Neural progenitor cell (in vitro differentiated cells): Measurements from ENCODE around the gene ABCB6. TPM values are rescaled to one million over a fixed set of nuclear protein-coding genes. Genes with fewer than 3 reads are reported as not detected.
A peak's percentile ranks its signal among the peaks of the same experiment; 100 is the strongest.

Experiments used
- DNase-seq: peaks from one replicate; pipeline ENCODE4 v3.0.0-alpha.2; 2016; ENCODE audit warnings: low spot score
- H2AFZ ChIP-seq: fragments of 200-600 bp; sonication (generic); replicated peaks from 2 replicates; pipeline ENCODE4 v1.6.1; 2016; ENCODE audit warnings: antibody characterized with exemption
- H3F3A ChIP-seq: fragments of 200-600 bp; sonication (generic); 2 replicates; pipeline ENCODE4 v1.6.1; 2016; ENCODE audit warnings: antibody characterized with exemption, low read depth
- H3K27ac ChIP-seq: fragments of 200-600 bp; sonication (generic); 2 replicates; pipeline ENCODE4 v1.5.1; 2016; ENCODE audit warnings: mild to moderate bottlenecking
- H3K27me3 ChIP-seq: fragments of 200-600 bp; sonication (generic); 2 replicates; pipeline ENCODE4 v1.6.1; 2016; ENCODE audit warnings: mild to moderate bottlenecking, moderate library complexity
- H3K36me3 ChIP-seq: fragments of 200-600 bp; sonication (generic); 2 replicates; pipeline ENCODE4 v1.5.1; 2016
- H3K4me1 ChIP-seq: fragments of 200-600 bp; sonication (generic); 2 replicates; pipeline ENCODE4 v1.6.1; 2016; ENCODE audit warnings: mixed run types
- H3K4me2 ChIP-seq: fragments of 200-600 bp; sonication (generic); 2 replicates; pipeline ENCODE4 v1.6.1; 2016
- H3K4me3 ChIP-seq: fragments of 200-600 bp; sonication (generic); 2 replicates; pipeline ENCODE4 v1.5.1; 2016
- H3K79me2 ChIP-seq: fragments of 200-600 bp; sonication (generic); 2 replicates; pipeline ENCODE4 v1.6.1; 2016; ENCODE audit warnings: low read depth
- H3K9ac ChIP-seq: fragments of 200-600 bp; sonication (generic); 2 replicates; pipeline ENCODE4 v1.6.1; 2016
- H3K9me3 ChIP-seq: fragments of 200-600 bp; sonication (generic); 2 replicates; pipeline ENCODE4 v1.5.1; 2016; ENCODE audit warnings: low read depth
- H4K20me1 ChIP-seq: fragments of 200-600 bp; sonication (generic); 2 replicates; pipeline ENCODE4 v1.6.1; 2016; ENCODE audit warnings: low read depth
- H3K27ac Mint-ChIP-seq: 3 replicates; pipeline ENCODE4 v1.8.0; 2021; ENCODE audit warnings: mixed read lengths
- H3K27me3 Mint-ChIP-seq: 2 replicates; pipeline ENCODE4 v1.8.0; 2022; ENCODE audit warnings: low read depth, mild to moderate bottlenecking, inconsistent platforms, moderate library complexity, mixed read lengths; ENCODE audit not compliant: insufficient read depth
- H3K36me3 Mint-ChIP-seq: 3 replicates; pipeline ENCODE4 v1.8.0; 2021; ENCODE audit warnings: mixed read lengths
- H3K4me1 Mint-ChIP-seq: 3 replicates; pipeline ENCODE4 v1.8.0; 2021; ENCODE audit warnings: mixed read lengths
- H3K4me3 Mint-ChIP-seq: 3 replicates; pipeline ENCODE4 v1.8.0; 2021; ENCODE audit warnings: mild to moderate bottlenecking, moderate library complexity, mixed read lengths
- H3K9me3 Mint-ChIP-seq: 3 replicates; pipeline ENCODE4 v1.8.0; 2020; ENCODE audit warnings: mixed read lengths
- CTCF ChIP-seq: fragments of 200-600 bp; sonication (generic); IDR thresholded peaks from 2 replicates; pipeline ENCODE4 v1.5.1; 2017; ENCODE audit warnings: antibody characterized with exemption, mild to moderate bottlenecking
- EZH2 ChIP-seq: fragments of 200-600 bp; sonication (generic); IDR thresholded peaks from 2 replicates; pipeline ENCODE4 v1.6.1; 2017; ENCODE audit warnings: antibody characterized with exemption, mild to moderate bottlenecking, moderate library complexity
- EZH2phosphoT487 ChIP-seq: fragments of 200-600 bp; sonication (generic); IDR thresholded peaks from 2 replicates; pipeline ENCODE4 v1.6.1; 2017; ENCODE audit warnings: antibody characterized with exemption
- total RNA-seq: library from RNA; depleted of rRNA; stranded (reverse); fragments of >200 nt; gene quantifications from 2 replicates; pipeline ENCODE4 v1.2.3, GENCODE V29; 2015; ENCODE audit warnings: low replicate concordance

Gene ABCB6
- total RNA-seq, 1 donor from 2014 or later = 14.3 TPM

GRCh38 chr2:219210886-219211362 is 7.8 kb downstream of the ABCB6 start:
- peaks cover 5% of the 10 kb centered on the region for H3K27me3 Mint-ChIP-seq
- Histone ChIP-seq H4K20me1 (no peaks in the 10 kb centered on the region), H3K27ac (no peak overlapping the region), H3K9ac (no peak overlapping the region), H3K79me2 (no peaks in the 10 kb centered on the region), H3K4me3 (no peak overlapping the region), H3K4me2 (no peak overlapping the region), H3F3A (peaks cover 22% of the 10 kb centered on the region), H3K4me1 (peaks cover 7% of the 10 kb centered on the region), H2AFZ (no peak overlapping the region), H3K36me3 (no peaks in the 10 kb centered on the region), H3K9me3 (no peaks in the 10 kb centered on the region), H3K27me3 (no peaks in the 10 kb centered on the region)
- peaks cover 18% of the 10 kb centered on the region for H3K4me1 Mint-ChIP-seq
- no peak overlapping the region for H3K27ac Mint-ChIP-seq
- peaks cover 12% of the 10 kb centered on the region for H3K36me3 Mint-ChIP-seq
- no peak for TF ChIP-seq EZH2
- H3K9me3 Mint-ChIP-seq = no peaks in the 10 kb centered on the region
- DNase-seq = no peak
- H3K4me3 Mint-ChIP-seq = no peak overlapping the region

DNA sequence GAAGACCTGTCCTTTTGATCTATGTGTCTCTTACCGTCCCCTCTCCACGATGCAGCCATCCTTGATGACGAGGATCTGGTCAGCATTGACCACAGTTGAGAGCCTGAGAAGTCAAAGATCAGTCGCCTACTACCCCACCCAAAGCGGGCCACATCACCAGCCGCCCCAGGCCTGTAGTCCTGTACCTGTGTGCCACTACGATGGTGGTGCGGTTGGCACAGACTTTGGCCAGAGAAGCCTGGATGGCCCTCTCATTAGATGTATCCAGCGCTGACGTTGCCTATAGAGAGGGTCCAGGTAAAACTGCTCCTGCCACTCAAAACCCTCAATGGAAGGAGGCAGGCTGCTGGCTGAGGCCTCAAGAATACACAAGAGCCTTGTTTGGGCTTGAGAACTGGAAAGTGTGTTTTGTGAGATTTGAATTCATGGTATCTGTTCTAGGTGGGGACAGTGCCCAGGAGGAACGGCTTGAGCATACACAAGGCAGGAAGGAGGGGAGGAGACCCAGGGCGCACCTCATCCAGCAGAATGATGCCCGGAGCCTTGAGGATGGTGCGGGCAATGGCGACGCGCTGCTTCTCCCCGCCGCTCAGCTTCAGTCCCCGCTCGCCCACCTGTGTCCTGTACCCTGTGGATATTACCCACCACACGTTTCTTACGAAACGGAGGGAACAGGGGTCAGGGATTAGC is 8.4 kb downstream of the ABCB6 start:
- Histone ChIP-seq H3K79me2 (no peaks in the 10 kb centered on the region), H2AFZ (no peak overlapping the region), H3K27me3 (no peaks in the 10 kb centered on the region), H3F3A (peaks cover 22% of the 10 kb centered on the region), H3K9me3 (no peaks in the 10 kb centered on the region), H3K27ac (no peak overlapping the region), H4K20me1 (no peaks in the 10 kb centered on the region), H3K4me1 (peaks cover 7% of the 10 kb centered on the region), H3K9ac (no peak overlapping the region), H3K36me3 (no peaks in the 10 kb centered on the region), H3K4me3 (no peak overlapping the region), H3K4me2 (no peak overlapping the region)
- peak overlapping the region; percentile 25 for H3K4me3 Mint-ChIP-seq
- H3K4me1 Mint-ChIP-seq = peaks cover 19% of the 10 kb centered on the region
- H3K36me3 Mint-ChIP-seq = peaks cover 12% of the 10 kb centered on the region
- H3K27me3 Mint-ChIP-seq = peaks cover 5% of the 10 kb centered on the region
- no peak for DNase-seq
- TF ChIP-seq CTCF = no peak
- TF ChIP-seq EZH2 = no peak
- TF ChIP-seq EZH2phosphoT487 = no peak
- H3K27ac Mint-ChIP-seq = peak overlapping the region; percentile 21
- no peaks in the 10 kb centered on the region for H3K9me3 Mint-ChIP-seq

DNA sequence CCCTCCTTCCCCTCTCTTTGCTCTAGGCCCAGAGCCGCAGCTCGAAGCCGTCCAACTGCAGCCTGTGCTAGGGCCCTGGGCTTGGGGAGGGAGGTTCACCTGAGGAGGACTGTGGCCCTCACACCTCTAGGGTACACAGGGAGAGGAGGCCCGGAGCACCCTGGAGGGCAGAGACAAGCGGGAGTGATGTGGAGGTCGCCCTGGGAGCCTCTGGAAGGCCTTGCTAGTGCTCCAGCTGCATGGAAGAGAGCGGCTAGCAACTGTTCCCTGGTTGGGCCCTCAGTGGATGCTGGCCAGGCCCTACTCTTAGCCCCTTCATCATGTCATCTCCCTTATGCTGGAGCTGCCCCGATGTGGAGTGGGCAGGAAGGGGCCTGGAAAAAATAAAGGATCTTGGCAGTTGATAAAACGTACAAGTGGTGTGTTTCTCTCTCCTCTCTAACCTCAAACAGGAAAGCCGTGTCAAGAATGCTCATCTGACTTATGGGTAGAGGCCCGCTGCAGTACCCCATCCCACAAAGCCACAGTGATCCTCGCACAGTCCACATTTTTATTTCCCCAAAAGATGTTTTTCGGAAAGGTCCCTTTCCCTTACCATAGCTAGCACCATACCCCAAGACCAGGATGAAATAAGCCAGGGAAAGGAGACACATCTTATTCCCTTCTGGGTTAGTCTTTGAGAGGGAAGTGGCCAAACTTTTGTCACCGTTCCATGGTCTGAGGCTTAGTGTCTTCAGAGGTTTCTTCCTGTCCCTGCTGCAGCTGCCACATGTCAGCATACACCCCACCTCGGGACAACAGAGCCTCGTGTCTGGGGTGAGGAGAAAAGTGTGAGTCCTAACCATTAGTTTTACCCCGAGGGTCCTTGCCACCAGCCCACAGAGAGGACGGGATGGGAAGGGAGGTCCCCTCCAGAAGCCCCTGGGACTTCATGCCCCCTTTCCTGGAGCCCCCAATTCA is 9.2 kb downstream of the ABCB6 start:
- H3K27ac ChIP-seq = no peak overlapping the region
- peak overlapping the region; percentile 43 for H3K4me3 Mint-ChIP-seq
- H3K9ac ChIP-seq = no peak overlapping the region
- no peaks in the 10 kb centered on the region for H3K9me3 ChIP-seq
- H3K4me2 ChIP-seq = no peak overlapping the region
- H4K20me1 ChIP-seq = no peaks in the 10 kb centered on the region
- no peak for DNase-seq
- no peaks in the 10 kb centered on the region for H3K27me3 ChIP-seq
- H3K27me3 Mint-ChIP-seq = peaks cover 5% of the 10 kb centered on the region
- H3K4me3 ChIP-seq = no peak overlapping the region
- no peaks in the 10 kb centered on the region for H3K9me3 Mint-ChIP-seq
- TF ChIP-seq EZH2phosphoT487 (no peak), EZH2 (no peak), CTCF (no peak)
- peaks cover 22% of the 10 kb centered on the region for H3F3A ChIP-seq
- H2AFZ ChIP-seq = no peak overlapping the region
- no peaks in the 10 kb centered on the region for H3K79me2 ChIP-seq
- H3K36me3 ChIP-seq = no peaks in the 10 kb centered on the region
- H3K27ac Mint-ChIP-seq = peak overlapping the region; percentile 21
- H3K4me1 Mint-ChIP-seq = peaks cover 19% of the 10 kb centered on the region
- H3K36me3 Mint-ChIP-seq = peaks cover 12% of the 10 kb centered on the region
- peaks cover 7% of the 10 kb centered on the region for H3K4me1 ChIP-seq
